OCI-M1 (cell line): Measurements from ENCODE around the gene PITPNC1.

Source experiments
- DNase-seq: peaks from one replicate; lab custom pipeline; 2025; lab: John Stamatoyannopoulos, UW

PITPNC1 gene

DNA sequence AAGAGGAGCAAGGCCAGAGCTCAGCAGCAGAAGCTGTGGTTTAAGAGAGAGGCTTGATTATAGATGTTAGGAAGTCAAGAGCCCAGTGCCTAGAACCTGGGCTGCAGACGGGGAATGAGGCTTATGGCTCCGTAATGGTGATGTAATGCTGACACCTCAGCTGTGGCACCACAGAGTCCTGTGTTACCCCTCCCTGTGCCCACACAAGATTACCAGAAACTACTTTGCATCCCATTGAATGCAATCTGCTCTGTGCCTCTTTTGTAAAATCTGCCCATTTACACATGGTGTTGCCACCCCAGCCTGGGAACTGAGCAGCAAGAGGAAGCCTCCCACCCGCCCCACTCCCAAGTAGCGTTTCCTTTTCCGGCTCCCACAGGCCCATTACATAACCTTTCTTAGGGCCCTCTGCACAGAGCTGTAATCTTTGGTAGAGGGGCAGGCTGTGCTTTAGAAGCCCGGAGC, 57.0 kb downstream of the PITPNC1 start:
- DNase-seq, result no peak

DNA sequence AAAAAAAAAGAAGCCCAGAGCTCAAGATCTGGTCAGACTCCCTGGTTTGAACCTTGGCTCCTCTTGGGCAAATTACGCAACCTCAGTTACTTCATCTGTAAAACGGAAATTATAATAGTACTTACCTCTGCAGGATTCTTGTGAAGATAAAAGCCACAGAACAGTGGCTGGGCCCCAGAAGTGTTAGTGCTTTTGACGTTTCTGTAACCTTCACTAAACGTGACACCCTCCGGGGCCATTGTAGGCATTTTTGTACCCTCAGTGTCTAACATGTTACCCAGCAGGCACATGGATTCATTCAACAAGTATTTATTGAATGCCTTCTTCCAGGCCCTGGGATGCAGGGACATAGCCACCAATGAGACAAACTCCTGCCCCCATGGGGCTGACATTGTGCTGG, 58.0 kb downstream of the PITPNC1 start:
- peak; percentile 20 for DNase-seq

- no peak for DNase-seq
These were observed 58.7 kb downstream of the PITPNC1 start for GRCh38 chr17:67435786-67436185.

DNA sequence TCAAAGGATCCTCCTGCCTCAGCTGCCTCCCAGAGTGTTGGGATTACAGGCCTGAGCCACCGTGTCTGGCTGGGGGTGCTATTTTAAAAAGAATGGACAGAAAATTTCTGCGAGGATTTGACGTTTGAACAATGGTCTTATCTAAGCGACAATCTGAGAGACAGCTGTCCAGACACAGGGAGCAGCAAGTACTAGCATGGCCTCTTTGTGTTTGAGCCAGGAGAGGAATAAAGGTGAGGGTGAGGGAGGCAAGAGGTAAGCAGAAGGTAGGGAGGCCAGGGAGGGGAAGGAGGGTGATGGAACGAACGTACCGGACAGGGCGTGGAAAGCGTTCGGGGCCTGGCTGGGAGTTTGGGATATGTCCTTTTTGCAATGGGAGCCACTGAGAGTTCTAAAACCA, 59.2 kb downstream of the PITPNC1 start:
- no peak for DNase-seq

GRCh38 chr17:67438667-67439066, 61.6 kb downstream of the PITPNC1 start:
- DNase-seq, result no peak

DNA sequence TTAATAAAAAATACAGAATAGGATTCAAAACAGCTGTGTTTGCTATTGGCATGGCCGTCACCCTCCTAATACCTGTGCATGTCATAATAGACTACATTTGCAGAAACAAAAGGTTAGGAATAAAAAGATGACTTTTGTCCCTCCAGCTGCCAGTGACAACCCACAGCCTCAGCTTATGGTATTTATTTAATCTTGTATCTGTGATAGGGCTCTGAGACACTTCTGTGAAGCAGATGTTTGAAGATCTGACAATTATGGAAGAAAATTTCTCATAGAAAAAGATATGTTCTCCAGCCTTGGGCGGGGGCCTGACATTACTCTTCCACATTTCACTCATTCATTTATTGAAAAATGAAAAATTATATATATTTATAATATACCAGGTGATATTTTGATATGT, 62.2 kb downstream of the PITPNC1 start:
- no peak for DNase-seq

DNA sequence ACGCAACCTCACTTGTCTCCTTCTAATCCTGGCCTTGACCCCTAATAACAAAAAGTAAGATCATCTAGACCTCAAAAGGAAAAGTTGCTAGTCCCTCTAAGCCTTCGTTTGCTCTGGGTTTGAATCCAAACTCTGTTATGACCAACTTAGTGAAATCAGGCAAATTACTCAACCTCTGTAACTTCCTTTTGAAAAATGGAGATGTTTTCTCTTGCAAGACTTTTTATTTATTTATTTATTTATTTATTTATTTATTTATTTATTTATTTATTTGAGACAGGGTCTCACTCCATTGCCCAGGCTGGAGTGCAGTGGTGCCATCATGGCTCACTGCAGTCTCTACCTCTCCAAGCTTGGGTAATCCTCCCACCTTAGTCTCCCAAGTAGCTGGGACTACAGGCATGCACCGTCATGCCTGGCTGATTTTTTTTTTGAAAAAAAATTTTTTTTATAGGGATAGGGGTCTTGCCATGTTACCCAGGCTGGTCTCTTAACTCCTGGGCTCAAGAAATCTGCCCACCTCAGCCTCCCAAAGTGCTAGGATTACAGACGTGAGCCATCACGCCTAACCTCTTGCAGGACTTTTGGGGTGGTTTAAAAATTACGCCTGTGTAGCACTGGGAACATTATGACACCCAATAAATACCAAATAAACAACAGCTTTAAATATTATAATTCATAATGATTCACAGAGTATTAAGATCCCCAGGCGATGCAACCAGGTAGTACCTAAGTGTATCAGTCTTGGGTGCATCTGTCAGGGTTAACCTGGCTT, 63.4 kb downstream of the PITPNC1 start:
- no peak for DNase-seq

GRCh38 chr17:67441052-67441895, 64.2 kb downstream of the PITPNC1 start:
- DNase-seq, result no peak

- DNase-seq, result no peak
These were observed 64.8 kb downstream of the PITPNC1 start for GRCh38 chr17:67441896-67442219.

- no peak for DNase-seq
These were observed 65.9 kb downstream of the PITPNC1 start for GRCh38 chr17:67442787-67443624.

- no peak for DNase-seq
These were observed 67.0 kb downstream of the PITPNC1 start for GRCh38 chr17:67443931-67444595.

GRCh38 chr17:67448449-67448848, 71.4 kb downstream of the PITPNC1 start:
- no peak for DNase-seq

DNA sequence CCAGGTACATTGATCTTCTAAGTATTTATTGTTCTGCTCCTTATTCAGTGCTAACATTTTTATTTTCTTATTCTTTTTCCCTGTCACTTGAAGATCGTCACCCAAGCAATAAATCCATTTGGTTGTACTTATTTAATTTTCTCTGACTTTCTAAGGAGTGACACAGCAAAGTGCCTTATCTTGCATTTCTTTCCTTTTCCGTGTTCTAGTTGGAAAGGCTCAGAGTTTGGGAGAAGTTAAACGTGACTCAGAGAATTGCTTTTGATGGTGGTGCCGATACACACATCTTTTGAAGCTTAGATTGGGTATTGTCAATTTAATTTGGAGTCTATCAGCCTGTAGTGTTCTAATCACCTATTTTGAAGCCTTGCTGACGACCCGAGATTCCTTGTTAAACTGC, 72.0 kb downstream of the PITPNC1 start:
- DNase-seq, result peak; percentile 5

DNA sequence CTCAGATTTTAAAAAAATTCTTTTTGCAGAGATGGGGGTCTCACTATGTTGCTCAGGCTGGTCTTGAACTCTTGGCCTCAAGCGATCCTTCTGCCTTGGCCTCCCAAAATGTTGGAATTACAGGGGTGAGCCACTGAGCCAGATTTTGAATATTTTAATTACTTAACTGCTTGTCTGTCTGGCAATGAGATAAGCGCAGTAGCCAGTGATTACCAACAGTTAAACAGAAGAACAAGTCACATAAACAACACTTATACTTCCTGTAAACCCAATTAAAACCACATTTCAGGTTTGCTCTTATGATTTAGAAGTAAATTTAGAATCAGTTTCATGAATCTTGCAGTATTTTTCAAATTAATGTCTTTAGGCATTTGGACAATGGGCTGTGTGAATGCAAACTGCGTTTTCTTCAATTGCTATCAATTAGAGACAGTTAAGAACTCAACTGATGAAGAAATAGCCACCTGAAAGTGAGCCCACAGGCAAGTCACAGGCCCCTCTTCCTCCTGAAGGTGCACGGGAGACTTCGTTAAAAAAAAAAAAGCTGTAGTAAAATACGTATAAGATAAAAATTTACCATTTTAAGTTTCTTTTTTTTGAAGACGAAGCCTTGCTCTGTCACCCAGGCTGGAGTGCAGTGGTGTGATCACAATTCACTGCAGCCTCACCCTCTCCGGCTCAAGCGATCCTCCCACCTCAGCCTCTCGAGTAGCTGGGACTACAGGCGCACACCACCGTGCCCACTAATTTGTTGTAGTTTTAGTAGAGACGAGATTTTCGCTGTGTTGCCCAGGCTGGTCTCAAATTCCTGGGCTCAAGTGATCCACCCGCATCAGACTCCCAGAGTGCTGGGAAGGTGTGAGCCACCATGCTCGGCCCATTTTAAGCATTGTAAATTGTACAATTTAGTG, 73.0 kb downstream of the PITPNC1 start:
- no peak for DNase-seq

DNA sequence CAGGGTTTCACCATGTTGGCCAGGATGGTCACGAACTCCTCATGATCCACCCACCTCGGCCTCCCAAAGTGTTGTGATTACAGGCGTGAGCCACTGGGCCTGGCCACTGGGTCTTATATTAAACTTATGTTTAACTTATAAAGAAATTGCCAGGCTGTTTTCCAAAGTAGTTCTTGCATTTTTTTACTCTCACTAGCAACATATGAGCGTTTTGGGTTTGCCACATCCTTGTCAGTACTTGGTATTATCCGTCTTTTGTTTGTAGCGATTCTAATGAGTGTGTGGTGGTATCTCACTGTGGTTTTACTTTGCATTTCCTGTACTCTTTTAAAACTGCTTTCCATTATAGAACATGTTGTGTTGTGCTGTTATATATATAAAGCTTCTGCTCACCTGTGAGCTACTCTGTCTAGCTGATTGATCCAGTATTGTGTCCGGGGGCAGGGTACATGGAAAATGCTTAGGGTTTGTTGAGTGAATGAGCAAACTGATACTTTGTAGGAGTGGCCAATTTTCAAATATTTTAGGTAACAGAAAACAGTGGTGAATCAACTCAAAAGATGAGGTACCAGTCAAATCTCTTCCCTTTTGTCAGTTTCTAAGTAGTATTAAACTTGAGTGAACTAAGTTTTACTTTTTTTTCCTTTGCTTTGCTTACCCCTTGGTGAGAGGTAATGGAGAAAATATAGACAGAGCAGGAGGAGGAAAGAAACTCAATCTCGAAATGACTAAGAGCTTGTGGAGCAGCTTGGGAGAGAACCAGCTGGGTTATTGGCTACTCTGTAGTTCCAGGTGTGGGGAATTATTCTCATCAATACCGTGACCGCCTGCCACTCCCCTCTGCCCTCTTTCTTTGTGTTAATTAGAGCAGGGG, 75.8 kb downstream of the PITPNC1 start:
- DNase-seq, result no peak

- no peak for DNase-seq
These were observed 79.0 kb downstream of the PITPNC1 start for GRCh38 chr17:67456103-67456502.

- no peak for DNase-seq
These were observed 79.8 kb downstream of the PITPNC1 start for GRCh38 chr17:67456889-67457288.

DNA sequence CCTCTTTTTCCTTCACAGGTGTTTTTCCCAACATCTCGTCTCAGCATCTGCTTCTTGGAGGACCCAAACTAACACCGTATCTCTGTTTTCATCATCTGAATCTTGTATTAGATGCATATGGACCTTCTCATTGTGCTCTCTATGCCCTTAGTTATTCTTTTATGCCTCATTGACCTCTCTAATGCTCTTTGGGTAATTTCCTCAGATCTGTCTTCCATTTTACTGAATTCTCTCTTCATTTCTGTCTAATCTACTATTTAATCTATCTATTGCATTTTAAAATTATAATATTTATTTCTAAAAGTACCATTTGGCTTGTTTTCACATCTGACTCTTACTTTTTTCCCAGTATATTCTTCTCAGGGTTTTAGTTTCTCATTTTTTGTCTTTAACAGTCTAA, 81.1 kb downstream of the PITPNC1 start:
- DNase-seq, result no peak

GRCh38 chr17:67459985-67460384, 82.9 kb downstream of the PITPNC1 start:
- DNase-seq, result no peak
